ENCODE data around the gene RAB35.
"Not testable (repeated sequence)": the region's sequence is repeated elsewhere in the genome, so short reads cannot be mapped to it uniquely, and the experiment has no call there.

The RAB35 gene

DNA sequence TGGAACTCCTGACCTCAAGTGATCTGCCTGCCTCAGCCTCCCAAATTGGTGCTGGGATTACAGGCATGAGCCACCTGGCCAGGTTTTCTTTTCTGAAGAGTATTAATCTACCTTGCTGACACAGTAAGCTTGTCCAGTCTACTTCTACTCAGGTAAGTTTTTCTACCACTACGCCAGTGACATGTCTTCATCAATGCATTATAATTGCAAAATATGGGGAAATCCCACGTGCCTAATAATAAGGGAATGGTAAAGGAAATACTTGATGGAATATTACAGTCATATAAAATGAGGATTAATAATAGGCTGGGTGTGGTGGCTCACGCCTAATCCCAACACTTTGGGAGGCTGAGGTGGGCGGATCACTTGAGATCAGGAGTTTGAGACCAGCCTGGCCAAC lies 62.3 kb downstream of the RAB35 start:
- DNase-seq: no peak

- DNase-seq: no peak
Observed at GRCh38 chr12:120051535-120051934, 65.0 kb downstream of the RAB35 start.

GRCh38 chr12:120049426-120049825 lies 67.1 kb downstream of the RAB35 start:
- DNase-seq: no peak

DNA sequence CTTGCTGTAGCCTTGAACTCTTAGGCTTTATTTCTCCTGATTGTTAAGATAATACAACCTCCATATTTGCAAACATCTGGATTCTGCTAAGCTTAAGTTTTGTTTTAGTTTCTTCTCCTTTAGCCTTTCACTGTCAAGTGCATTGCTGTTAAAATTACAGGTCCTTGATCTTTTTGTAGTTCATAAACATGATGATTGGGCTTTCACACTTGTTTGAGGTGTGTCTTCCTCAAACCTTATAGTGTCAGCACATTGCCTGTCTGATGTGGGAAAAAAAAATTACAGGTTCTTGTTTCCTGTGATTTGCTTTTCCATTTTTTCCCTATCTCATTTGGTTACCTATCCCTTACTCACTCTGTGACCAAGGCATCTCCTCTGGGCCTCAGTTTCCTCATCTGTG lies 68.3 kb downstream of the RAB35 start:
- no peak for DNase-seq

DNA sequence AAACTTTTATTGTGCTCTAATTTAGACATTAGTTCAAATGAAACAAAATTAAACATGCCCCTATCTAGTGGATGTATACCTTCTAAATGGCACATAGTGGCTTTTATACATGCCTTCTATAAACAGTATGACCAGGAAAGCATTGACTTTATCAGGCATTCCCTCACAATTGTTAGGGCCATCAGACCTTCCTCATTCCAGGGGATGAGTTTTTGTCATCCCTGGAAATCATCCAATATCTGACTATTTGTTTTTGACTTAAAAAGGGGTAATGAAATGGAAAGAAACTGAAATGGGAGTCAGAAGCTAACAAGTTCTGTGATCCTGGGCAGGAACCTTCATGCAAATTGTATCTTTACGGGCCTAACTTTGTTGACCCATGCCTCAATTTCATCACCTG lies 69.5 kb downstream of the RAB35 start:
- no peak for DNase-seq

DNA sequence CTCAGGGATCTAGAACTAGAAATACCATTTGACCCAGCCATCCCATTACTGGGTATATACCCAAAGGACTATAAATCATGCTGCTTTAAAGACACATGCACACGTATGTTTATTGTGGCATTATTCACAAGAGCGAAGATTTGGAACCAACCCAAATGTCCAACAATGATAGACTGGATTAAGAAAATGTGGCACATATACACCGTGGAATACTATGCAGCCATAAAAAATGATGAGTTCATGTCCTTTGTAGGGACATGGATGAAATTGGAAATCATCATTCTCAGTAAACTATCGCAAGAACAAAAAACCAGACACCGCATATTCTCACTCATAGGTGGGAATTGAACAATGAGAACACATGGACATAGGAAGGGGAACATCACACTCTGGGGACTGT lies 71.2 kb downstream of the RAB35 start:
- DNase-seq: not testable (repeated sequence)

Data from activated CD4-positive, alpha-beta T cell treated with anti-CD3 and anti-CD28 coated beads, Interleukin-2, amount 50 U/mL, for 4 hours (primary cell).